HCT116 (cell line): ENCODE measurements around the gene TGFBR3L. TPM values are rescaled to one million over a fixed set of nuclear protein-coding genes. Genes with fewer than 3 reads are reported as not detected.
A peak's percentile ranks its signal among the peaks of the same experiment; 100 is the strongest.

Experiments
- ATAC-seq: fragments of 200-7000 bp; cut with Tn5 transposase; 2 replicates; pipeline ENCODE4 v1.9.1; 2020; ENCODE audit warnings: mild to moderate bottlenecking, moderate library complexity
- Bru-seq: library from RNA; stranded (reverse); fragments of 400-500 nt; gene quantifications from one replicate; lab custom pipeline; 2021; lab: Mats Ljungman, UMichigan
- BruChase-seq, 2 experiments: library from RNA; stranded (reverse); fragments of 400-500 nt; gene quantifications; one replicate each; lab custom pipeline; 2021; lab: Mats Ljungman, UMichigan
- BruUV-seq: library from RNA; stranded (reverse); fragments of 400-500 nt; replicated peaks from 2 replicates; lab custom pipeline; 2021; lab: Mats Ljungman, UMichigan
- CTCF ChIA-PET: fragments of 300-600 bp; sonication (Branson Sonifier 250); formaldehyde crosslinking; loops from one replicate; lab custom pipeline; 2021; ENCODE audit warnings: antibody characterized with exemption; lab: Charles Lee
- POLR2A ChIA-PET: fragments of 300-600, 350-600 bp; sonication (Branson Sonifier 250); formaldehyde crosslinking; loops from one replicate; lab custom pipeline; 2021; ENCODE audit warnings: antibody characterized with exemption; lab: Charles Lee
- RAD21 ChIA-PET, 2 experiments: fragments of 300-600 bp; sonication (Branson Sonifier 250); formaldehyde crosslinking; loops; one replicate each; lab custom pipeline; 2023; ENCODE audit warnings: low total read pairs in 2 of 2; ENCODE audit not compliant: uncharacterized antibody in 2 of 2, unreplicated experiment in 2 of 2, low non-redundant PET in 1 of 2; lab: Charles Lee
- DNase-seq: peaks from one replicate; pipeline ENCODE4 v3.0.0-alpha.2; 2010; ENCODE audit warnings: low read depth, low spot score
- H2AFZ ChIP-seq: fragments of 200-600 bp; shearing (Covaris generic), sonication (generic); 2 replicates; pipeline ENCODE4 v1.6.1; 2017; ENCODE audit warnings: low read depth, mixed run types, mixed read lengths, antibody characterized with exemption, low read length; ENCODE audit not compliant: poor library complexity, severe bottlenecking
- H3K27ac ChIP-seq: 2 replicates; pipeline ENCODE4 v1.5.1; 2012; ENCODE audit warnings: low read depth, low read length
- H3K27me3 ChIP-seq: fragments of 200-600 bp; sonication (generic); 2 replicates; pipeline ENCODE4 v1.6.1; 2016; ENCODE audit warnings: mixed run types, low read length, mixed read lengths; ENCODE audit not compliant: insufficient read depth
- H3K36me3 ChIP-seq, 2 experiments: fragments of 200-500 bp in 1 of 2; fragments of 200-600 bp in 1 of 2; sonication (Bioruptor generic) in 1 of 2; sonication (generic) in 1 of 2; 2 replicates each; pipeline versions ENCODE4 v1.5.1 to v1.6.1; 2014 to 2016; ENCODE audit warnings: low read length in 2 of 2, inconsistent platforms in 1 of 2, mixed read lengths in 1 of 2, mixed run types in 1 of 2; ENCODE audit not compliant: insufficient read depth in 2 of 2, control insufficient read depth in 1 of 2
- H3K4me1 ChIP-seq, 2 experiments: fragments of 200-600 bp in 1 of 2; sonication (generic) in 1 of 2; 2 replicates each; pipeline versions ENCODE4 v1.5.1 to v1.6.1; 2012 to 2017; ENCODE audit warnings: low read length in 2 of 2, inconsistent platforms in 1 of 2, mild to moderate bottlenecking in 1 of 2, mixed read lengths in 1 of 2, mixed run types in 1 of 2, moderate library complexity in 1 of 2; ENCODE audit not compliant: insufficient read depth in 2 of 2, control insufficient read depth in 1 of 2
- H3K4me2 ChIP-seq: fragments of 200-600 bp; sonication (generic); 2 replicates; pipeline ENCODE4 v1.6.1; 2017; ENCODE audit warnings: mixed run types, low read length, mixed read lengths
- H3K4me3 ChIP-seq, 2 experiments: fragments of 200-600 bp in 1 of 2; sonication (generic) in 1 of 2; replicated peaks in 1 of 2; 2 replicates each; pipeline ENCODE4 v1.5.1; 2011 to 2016; ENCODE audit warnings: low read length in 2 of 2, control low read depth in 1 of 2, low read depth in 1 of 2, mild to moderate bottlenecking in 1 of 2, mixed read lengths in 1 of 2, mixed run types in 1 of 2
- H3K79me2 ChIP-seq: fragments of 200-600 bp; sonication (generic); 2 replicates; pipeline ENCODE4 v1.6.1; 2017; ENCODE audit warnings: mild to moderate bottlenecking, mixed run types, low read length, moderate library complexity, mixed read lengths; ENCODE audit not compliant: insufficient read depth
- H3K9ac ChIP-seq: fragments of 200-600 bp; sonication (generic); 2 replicates; pipeline ENCODE4 v1.6.1; 2016; ENCODE audit warnings: low read length, mixed read lengths
- H3K9me2 ChIP-seq: fragments of 200-600 bp; sonication (generic), shearing (Covaris generic); 2 replicates; pipeline ENCODE4 v1.6.1; 2017; ENCODE audit warnings: mixed run types, mild to moderate bottlenecking, moderate library complexity; ENCODE audit not compliant: insufficient read depth
- H3K9me3 ChIP-seq, 2 experiments: fragments of 200-500 bp in 1 of 2; fragments of 200-600 bp in 1 of 2; sonication (Bioruptor generic) in 1 of 2; sonication (generic) in 1 of 2; 2 replicates each; pipeline ENCODE4 v1.6.1; 2014 to 2017; ENCODE audit warnings: low read length in 2 of 2, mixed read lengths in 2 of 2, inconsistent platforms in 1 of 2, low read depth in 1 of 2, mild to moderate bottlenecking in 1 of 2, mixed run types in 1 of 2, moderate library complexity in 1 of 2; ENCODE audit not compliant: control insufficient read depth in 1 of 2, insufficient read depth in 1 of 2
- H4K20me1 ChIP-seq: fragments of 200-600 bp; sonication (generic), shearing (Covaris generic); 2 replicates; pipeline ENCODE4 v1.6.1; 2017; ENCODE audit warnings: mixed run types, mild to moderate bottlenecking, moderate library complexity; ENCODE audit not compliant: insufficient read depth
- ATF3 ChIP-seq: IDR thresholded peaks from 2 replicates; pipeline ENCODE4 v1.6.1; 2012
- CEBPB ChIP-seq: IDR thresholded peaks from 2 replicates; pipeline ENCODE4 v1.6.1; 2012; ENCODE audit warnings: low read depth
- EGR1 ChIP-seq: IDR thresholded peaks from 2 replicates; pipeline ENCODE4 v1.6.1; 2012; ENCODE audit warnings: low read depth
- POLR2A ChIP-seq: IDR thresholded peaks from 2 replicates; pipeline ENCODE4 v1.7.0; 2011; ENCODE audit warnings: borderline replicate concordance; ENCODE audit not compliant: insufficient read depth, insufficient read length; ENCODE audit errors: extremely low read depth
- POLR2AphosphoS5 ChIP-seq: IDR thresholded peaks from 2 replicates; pipeline ENCODE4 v1.6.1; 2011; ENCODE audit warnings: mild to moderate bottlenecking, low read depth, low read length, moderate library complexity
- RAD21 ChIP-seq: IDR thresholded peaks from 2 replicates; pipeline ENCODE4 v1.6.1; 2012; ENCODE audit warnings: low read depth, mild to moderate bottlenecking
- REST ChIP-seq: IDR thresholded peaks from 2 replicates; pipeline ENCODE4 v1.6.1; 2012; ENCODE audit warnings: low read depth
- SIN3A ChIP-seq: IDR thresholded peaks from 2 replicates; pipeline ENCODE4 v1.6.1; 2012; ENCODE audit warnings: low read depth
- SRF ChIP-seq: IDR thresholded peaks from 2 replicates; pipeline ENCODE4 v1.6.1; 2012; ENCODE audit warnings: low read depth
- YY1 ChIP-seq: IDR thresholded peaks from 2 replicates; pipeline ENCODE4 v1.6.1; 2011; ENCODE audit warnings: low read length, low read depth, moderate library complexity, mild to moderate bottlenecking; ENCODE audit not compliant: insufficient replicate concordance; ENCODE audit errors: extremely low read depth
- ZNF274 ChIP-seq: fragments of 200-500 bp; sonication (Bioruptor generic); IDR thresholded peaks from 2 replicates; pipeline ENCODE4 v1.6.1; 2014; ENCODE audit warnings: mild to moderate bottlenecking, low read depth, low read length, inconsistent platforms
- intact Hi-C: fragments of 100-400 bp; cut with micrococcal nuclease; formaldehyde crosslinking; loops from 2 replicates; pipeline ENCODE4 v1.10.0; 2022
- long read RNA-seq: library from polyadenylated mRNA; unstranded; transcript quantifications from one replicate; pipeline ENCODE4 v2.0.0, GENCODE V29; 2021; ENCODE audit not compliant: unreplicated experiment
- polyA plus RNA-seq: library from polyadenylated mRNA; unstranded; fragments of >200 nt; gene quantifications from 2 replicates; pipeline ENCODE4 v1.2.1, GENCODE V29; 2012; ENCODE audit warnings: missing spikeins
- total RNA-seq: library from RNA; stranded (reverse); gene quantifications from one replicate; pipeline ENCODE4 v1.2.1, GENCODE V29; 2021; ENCODE audit not compliant: unreplicated experiment

Gene TGFBR3L
- 30.9 TPM for total RNA-seq
- polyA plus RNA-seq = 37.9 and 39.2 TPM in 2 replicates
- Bru-seq, nascent RNA = percentile 49 among the genes with signal in this experiment
- BruChase-seq, experiment 1, labeled RNA remaining after a 6-hour chase = percentile 51 among the genes with signal in this experiment
- percentile 46 among the genes with signal in this experiment for BruChase-seq, experiment 2, labeled RNA remaining after a 2-hour chase
- long read RNA-seq, partial matches to known transcripts = 26 of 35 reads
- long read RNA-seq, other reads (novel, unspliced or antisense) = 5 of 35 reads

GRCh38 chr19:7914598-7915045 is at the start of gene TGFBR3L:
TGFBR3L (plus strand) TSS chr19:7914830.
- H3K9ac ChIP-seq = peak within 1 kb of the TSS; percentile 89; the same call in 1 of the 2 replicates
- POLR2A ChIA-PET = no interaction called here
- no peak for ATAC-seq
- BruUV-seq = no TSS peak
- no peaks in the 10 kb centered on the region for H3K9me3 ChIP-seq
- TF ChIP-seq SRF (no peak), CEBPB (no peak), ZNF274 (no peak), REST (no peak), EGR1 (no peak), RAD21 (no peak), POLR2AphosphoS5 (no peak; the same call in 1 of the 2 replicates), SIN3A (no peak), ATF3 (no peak), YY1 (no peak), POLR2A (no peak)
- TF ChIP-seq, all 23 proteins: peak for 0
- Histone ChIP-seq H3K36me3 (peaks cover 5 to 6% of the 10 kb centered on the region in 2 experiments; a peak in 3 of 4 replicates), H3K27me3 (no peaks in the 10 kb centered on the region), H3K4me2 (peak within 1 kb of the TSS; percentile 91), H3K4me1 (peaks cover 14 to 42% of the 10 kb centered on the region in 2 experiments; a peak in 3 of 4 replicates), H3K27ac (peak within 1 kb of the TSS; percentile 89), H3K4me3 (no peak within 1 kb of the TSS), H3K79me2 (peaks cover 10% of the 10 kb centered on the region; the same call in 1 of the 2 replicates), H3K9me2 (no peaks in the 10 kb centered on the region), H4K20me1 (no peaks in the 10 kb centered on the region), H2AFZ (no peak within 1 kb of the TSS)
- ChIA-PET RAD21 (no interaction called here), CTCF (no interaction called here)
- DNase-seq = no peak
- intact Hi-C loops = no loop called here
